H9 (cell line): ENCODE measurements around the gene F7. TPM values are rescaled to one million over a fixed set of nuclear protein-coding genes. Genes with fewer than 3 reads are reported as not detected.

Source experiments
- DNase-seq: peaks from one replicate; pipeline ENCODE4 v3.0.0-alpha.2; 2017
- H2AFZ ChIP-seq: one replicate; pipeline ENCODE4 v1.6.1; 2013; ENCODE audit warnings: mild to moderate bottlenecking, low read length, control low read depth, moderate library complexity
- H2AK5ac ChIP-seq: 2 replicates; pipeline ENCODE4 v1.6.1; 2013; ENCODE audit warnings: low read length, control low read depth, mixed read lengths; ENCODE audit not compliant: insufficient read length
- H2BK120ac ChIP-seq: one replicate; pipeline ENCODE4 v1.6.1; 2013; ENCODE audit warnings: low read depth, mild to moderate bottlenecking, low read length, control low read depth, inconsistent platforms; ENCODE audit not compliant: poor library complexity, severe bottlenecking
- H2BK12ac ChIP-seq: 2 replicates; pipeline ENCODE4 v1.6.1; 2013; ENCODE audit warnings: low read length, control low read depth, mixed read lengths, low read depth; ENCODE audit not compliant: insufficient read length
- H2BK15ac ChIP-seq: 2 replicates; pipeline ENCODE4 v1.6.1; 2013; ENCODE audit warnings: low read depth, low read length, control low read depth
- H2BK20ac ChIP-seq: one replicate; pipeline ENCODE4 v1.6.1; 2013; ENCODE audit warnings: low read depth, mild to moderate bottlenecking, low read length, control low read depth, inconsistent platforms; ENCODE audit not compliant: poor library complexity, severe bottlenecking
- H2BK5ac ChIP-seq: 2 replicates; pipeline ENCODE4 v1.6.1; 2013; ENCODE audit warnings: low read length, control low read depth, mixed read lengths; ENCODE audit not compliant: insufficient read length
- H3K14ac ChIP-seq: 2 replicates; pipeline ENCODE4 v1.6.1; 2013; ENCODE audit warnings: low read length, control low read depth; ENCODE audit not compliant: insufficient read depth
- H3K18ac ChIP-seq: 2 replicates; pipeline ENCODE4 v1.6.1; 2013; ENCODE audit warnings: low read depth, mild to moderate bottlenecking, mixed read lengths, low read length, control low read depth; ENCODE audit not compliant: insufficient read length
- H3K23ac ChIP-seq: 2 replicates; pipeline ENCODE4 v1.6.1; 2013; ENCODE audit warnings: low read length, control low read depth, mixed read lengths, low read depth; ENCODE audit not compliant: insufficient read length
- H3K23me2 ChIP-seq: 2 replicates; pipeline ENCODE4 v1.6.1; 2013; ENCODE audit warnings: low read depth, mild to moderate bottlenecking, mixed read lengths, low read length, control low read depth; ENCODE audit not compliant: insufficient read length, poor library complexity, severe bottlenecking
- H3K27ac ChIP-seq: 2 replicates; pipeline ENCODE4 v1.5.1; 2013; ENCODE audit warnings: low read length, control low read depth, mixed read lengths, low read depth; ENCODE audit not compliant: insufficient read length
- H3K27me3 ChIP-seq: 2 replicates; pipeline ENCODE4 v1.6.1; 2013; ENCODE audit warnings: low read length, control low read depth, inconsistent platforms; ENCODE audit not compliant: insufficient read depth
- H3K4ac ChIP-seq: 2 replicates; pipeline ENCODE4 v1.6.1; 2013; ENCODE audit warnings: low read depth, mild to moderate bottlenecking, control low read depth, inconsistent platforms, low read length, moderate library complexity
- H3K4me1 ChIP-seq: 2 replicates; pipeline ENCODE4 v1.6.1; 2013; ENCODE audit warnings: low read length, control low read depth, inconsistent platforms; ENCODE audit not compliant: insufficient read depth
- H3K4me2 ChIP-seq: 2 replicates; pipeline ENCODE4 v1.6.1; 2013; ENCODE audit warnings: low read length, control low read depth, mixed read lengths; ENCODE audit not compliant: insufficient read length, insufficient read depth
- H3K56ac ChIP-seq: 2 replicates; pipeline ENCODE4 v1.6.1; 2013; ENCODE audit warnings: low read depth, mild to moderate bottlenecking, mixed read lengths, low read length, control low read depth; ENCODE audit not compliant: insufficient read length
- H3K79me1 ChIP-seq: 2 replicates; pipeline ENCODE4 v1.6.1; 2013; ENCODE audit warnings: low read depth, mild to moderate bottlenecking, moderate library complexity, low read length, control low read depth, inconsistent platforms; ENCODE audit not compliant: insufficient read depth, poor library complexity, severe bottlenecking
- H3K79me2 ChIP-seq: 2 replicates; pipeline ENCODE4 v1.6.1; 2013; ENCODE audit warnings: low read length, control low read depth, inconsistent platforms; ENCODE audit not compliant: insufficient read depth
- H3K9ac ChIP-seq: 2 replicates; pipeline ENCODE4 v1.6.1; 2013; ENCODE audit warnings: low read length, control low read depth, mixed read lengths; ENCODE audit not compliant: insufficient read length; ENCODE audit errors: extremely low read depth
- H3K9me3 ChIP-seq: one replicate; pipeline ENCODE4 v1.6.1; 2013; ENCODE audit warnings: low read depth, low read length, inconsistent platforms; ENCODE audit not compliant: control insufficient read depth
- H3T11ph ChIP-seq: one replicate; pipeline ENCODE4 v1.6.1; 2013; ENCODE audit warnings: mild to moderate bottlenecking, low read length, control low read depth, inconsistent platforms
- H4K20me1 ChIP-seq: one replicate; pipeline ENCODE4 v1.6.1; 2013; ENCODE audit not compliant: control insufficient read depth, insufficient read length, insufficient read depth
- H4K5ac ChIP-seq: 2 replicates; pipeline ENCODE4 v1.6.1; 2013; ENCODE audit warnings: low read depth, mild to moderate bottlenecking, mixed read lengths, low read length, control low read depth; ENCODE audit not compliant: insufficient read length
- H4K8ac ChIP-seq: replicated peaks from 2 replicates; pipeline ENCODE4 v1.6.1; 2013; ENCODE audit warnings: low read length, control low read depth, mixed read lengths, low read depth; ENCODE audit not compliant: insufficient read length
- H4K91ac ChIP-seq: 2 replicates; pipeline ENCODE4 v1.6.1; 2013; ENCODE audit warnings: low read depth, mild to moderate bottlenecking, moderate library complexity, mixed read lengths, low read length, control low read depth; ENCODE audit not compliant: insufficient read length
- H3K27ac Mint-ChIP-seq, 3 experiments: 2 replicates in 2 of 3; 3 replicates in 1 of 3; pipeline ENCODE4 v1.8.0; 2020 to 2021; ENCODE audit warnings: mixed read lengths in 3 of 3, mild to moderate bottlenecking in 1 of 3, moderate library complexity in 1 of 3
- H3K27me3 Mint-ChIP-seq: 2 replicates; pipeline ENCODE4 v1.8.0; 2021; ENCODE audit warnings: low read depth, mild to moderate bottlenecking, moderate library complexity, mixed read lengths
- H3K36me3 Mint-ChIP-seq, 3 experiments: 2 replicates in 2 of 3; 3 replicates in 1 of 3; pipeline ENCODE4 v1.8.0; 2020 to 2021; ENCODE audit warnings: low read depth in 3 of 3, mixed read lengths in 3 of 3; ENCODE audit not compliant: insufficient read depth in 1 of 3
- H3K4me1 Mint-ChIP-seq, 2 experiments: 2 replicates each; pipeline ENCODE4 v1.8.0; 2020; ENCODE audit warnings: mixed read lengths in 2 of 2
- H3K4me3 Mint-ChIP-seq, 2 experiments: 2 replicates in 1 of 2; 3 replicates in 1 of 2; pipeline ENCODE4 v1.8.0; 2020 to 2021; ENCODE audit warnings: mild to moderate bottlenecking in 2 of 2, mixed read lengths in 2 of 2, moderate library complexity in 1 of 2
- H3K9me3 Mint-ChIP-seq, 2 experiments: 2 replicates in 1 of 2; 3 replicates in 1 of 2; pipeline ENCODE4 v1.8.0; 2020; ENCODE audit warnings: mild to moderate bottlenecking in 2 of 2, mixed read lengths in 2 of 2, moderate library complexity in 1 of 2
- WGBS: extraction: QIAGEN DNeasy Blood & Tissue Kit; methylation state at CpG from one replicate; pipeline ENCODE4 v1.1.7; 2013; ENCODE audit warnings: missing lambda C conversion rate, low lambda C conversion rate, mixed read lengths; ENCODE audit not compliant: insufficient read length; ENCODE audit errors: extremely low coverage; 5-methylcytosine and 5-hydroxymethylcytosine counted together
- total RNA-seq: library from RNA; stranded (reverse); gene quantifications from 2 replicates; pipeline ENCODE4 v1.2.1, GENCODE V29; 2021
- TF ChIP-seq, protein P1 (sequence below): fragments of 200-600 bp; sonication (generic); conservative IDR thresholded peaks from 3 replicates; pipeline ENCODE4 v1.8.0; 2021; ENCODE audit warnings: antibody characterized with exemption, mild to moderate bottlenecking

Gene F7
- total RNA-seq, 1 experiment from 2014 or later, result 0.81 TPM

DNA sequence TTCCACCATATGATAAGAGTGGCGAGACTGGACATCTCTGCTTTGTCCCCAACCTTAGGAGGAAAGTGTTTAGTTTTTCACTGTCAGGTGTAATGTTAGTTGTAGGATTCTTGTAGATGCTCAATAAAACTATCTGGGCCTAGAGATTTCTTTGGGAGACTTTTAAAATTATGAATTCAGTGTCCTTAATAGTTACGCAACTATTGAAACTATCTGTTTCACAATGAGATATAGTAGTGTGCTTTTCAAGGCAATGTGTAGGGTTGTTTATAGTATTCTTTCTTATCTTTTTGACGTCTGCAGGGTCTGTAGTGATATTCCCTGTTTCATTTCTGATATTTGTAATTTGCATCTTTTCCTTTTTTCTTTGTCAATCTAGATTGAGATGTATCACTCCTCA is 33.2 kb upstream of the F7 start:
- Histone ChIP-seq H4K20me1 (no peaks in the 10 kb centered on the region), H3K9me3 (no peaks in the 10 kb centered on the region), H2BK5ac (no peak overlapping the region), H3K79me2 (no peaks in the 10 kb centered on the region), H2AK5ac (no peak overlapping the region), H3K23me2 (no peaks in the 10 kb centered on the region), H3K14ac (no peak overlapping the region), H3T11ph (no peak overlapping the region), H3K4me2 (no peak overlapping the region), H2AFZ (no peak overlapping the region), H4K8ac (no peak overlapping the region), H2BK15ac (no peak overlapping the region), H3K18ac (no peak overlapping the region), H4K5ac (no peak overlapping the region), H2BK120ac (no peak overlapping the region), H2BK20ac (no peak overlapping the region), H3K27ac (no peak overlapping the region), H3K4ac (no peak overlapping the region), H2BK12ac (no peak overlapping the region), H3K79me1 (no peaks in the 10 kb centered on the region), H3K4me1 (no peaks in the 10 kb centered on the region; the same call in 1 of the 2 replicates), H3K56ac (no peak overlapping the region), H3K27me3 (no peaks in the 10 kb centered on the region), H4K91ac (no peak overlapping the region), H3K23ac (no peak overlapping the region), H3K9ac (no peak overlapping the region)
- TF ChIP-seq, protein P1, sequence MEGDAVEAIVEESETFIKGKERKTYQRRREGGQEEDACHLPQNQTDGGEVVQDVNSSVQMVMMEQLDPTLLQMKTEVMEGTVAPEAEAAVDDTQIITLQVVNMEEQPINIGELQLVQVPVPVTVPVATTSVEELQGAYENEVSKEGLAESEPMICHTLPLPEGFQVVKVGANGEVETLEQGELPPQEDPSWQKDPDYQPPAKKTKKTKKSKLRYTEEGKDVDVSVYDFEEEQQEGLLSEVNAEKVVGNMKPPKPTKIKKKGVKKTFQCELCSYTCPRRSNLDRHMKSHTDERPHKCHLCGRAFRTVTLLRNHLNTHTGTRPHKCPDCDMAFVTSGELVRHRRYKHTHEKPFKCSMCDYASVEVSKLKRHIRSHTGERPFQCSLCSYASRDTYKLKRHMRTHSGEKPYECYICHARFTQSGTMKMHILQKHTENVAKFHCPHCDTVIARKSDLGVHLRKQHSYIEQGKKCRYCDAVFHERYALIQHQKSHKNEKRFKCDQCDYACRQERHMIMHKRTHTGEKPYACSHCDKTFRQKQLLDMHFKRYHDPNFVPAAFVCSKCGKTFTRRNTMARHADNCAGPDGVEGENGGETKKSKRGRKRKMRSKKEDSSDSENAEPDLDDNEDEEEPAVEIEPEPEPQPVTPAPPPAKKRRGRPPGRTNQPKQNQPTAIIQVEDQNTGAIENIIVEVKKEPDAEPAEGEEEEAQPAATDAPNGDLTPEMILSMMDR, result no peak
- H3K9me3 Mint-ChIP-seq, result peaks cover 0 to 4% of the 10 kb centered on the region in 2 experiments; a peak in 2 of 5 replicates
- DNase-seq, result no peak
- H3K4me1 Mint-ChIP-seq, result peaks cover 6% of the 10 kb centered on the region in 2 experiments
- peaks cover 7 to 10% (median 10%) of the 10 kb centered on the region in 3 experiments; a peak in 5 of 7 replicates for H3K36me3 Mint-ChIP-seq
- no CpG with 5 or more reads among the region's 3 CpGs for WGBS
- no peaks in the 10 kb centered on the region for H3K27me3 Mint-ChIP-seq
- no peak overlapping the region for H3K4me3 Mint-ChIP-seq
- H3K27ac Mint-ChIP-seq, result no peak overlapping the region
